Stimulated activated CD8-positive, alpha-beta memory T cell treated with anti-CD3 and anti-CD28 coated beads, Interleukin-4, amount 100 ng/mL, for 48 hours (primary cell): ENCODE results near the gene ICE1.
"Not testable (repeated sequence)": the region's sequence is repeated elsewhere in the genome, so short reads cannot be mapped to it uniquely, and the experiment has no call there.

Experiments used
- DNase-seq: peaks from one replicate; pipeline ENCODE4 v3.0.0-alpha.2; 2020

Gene ICE1, protein sequence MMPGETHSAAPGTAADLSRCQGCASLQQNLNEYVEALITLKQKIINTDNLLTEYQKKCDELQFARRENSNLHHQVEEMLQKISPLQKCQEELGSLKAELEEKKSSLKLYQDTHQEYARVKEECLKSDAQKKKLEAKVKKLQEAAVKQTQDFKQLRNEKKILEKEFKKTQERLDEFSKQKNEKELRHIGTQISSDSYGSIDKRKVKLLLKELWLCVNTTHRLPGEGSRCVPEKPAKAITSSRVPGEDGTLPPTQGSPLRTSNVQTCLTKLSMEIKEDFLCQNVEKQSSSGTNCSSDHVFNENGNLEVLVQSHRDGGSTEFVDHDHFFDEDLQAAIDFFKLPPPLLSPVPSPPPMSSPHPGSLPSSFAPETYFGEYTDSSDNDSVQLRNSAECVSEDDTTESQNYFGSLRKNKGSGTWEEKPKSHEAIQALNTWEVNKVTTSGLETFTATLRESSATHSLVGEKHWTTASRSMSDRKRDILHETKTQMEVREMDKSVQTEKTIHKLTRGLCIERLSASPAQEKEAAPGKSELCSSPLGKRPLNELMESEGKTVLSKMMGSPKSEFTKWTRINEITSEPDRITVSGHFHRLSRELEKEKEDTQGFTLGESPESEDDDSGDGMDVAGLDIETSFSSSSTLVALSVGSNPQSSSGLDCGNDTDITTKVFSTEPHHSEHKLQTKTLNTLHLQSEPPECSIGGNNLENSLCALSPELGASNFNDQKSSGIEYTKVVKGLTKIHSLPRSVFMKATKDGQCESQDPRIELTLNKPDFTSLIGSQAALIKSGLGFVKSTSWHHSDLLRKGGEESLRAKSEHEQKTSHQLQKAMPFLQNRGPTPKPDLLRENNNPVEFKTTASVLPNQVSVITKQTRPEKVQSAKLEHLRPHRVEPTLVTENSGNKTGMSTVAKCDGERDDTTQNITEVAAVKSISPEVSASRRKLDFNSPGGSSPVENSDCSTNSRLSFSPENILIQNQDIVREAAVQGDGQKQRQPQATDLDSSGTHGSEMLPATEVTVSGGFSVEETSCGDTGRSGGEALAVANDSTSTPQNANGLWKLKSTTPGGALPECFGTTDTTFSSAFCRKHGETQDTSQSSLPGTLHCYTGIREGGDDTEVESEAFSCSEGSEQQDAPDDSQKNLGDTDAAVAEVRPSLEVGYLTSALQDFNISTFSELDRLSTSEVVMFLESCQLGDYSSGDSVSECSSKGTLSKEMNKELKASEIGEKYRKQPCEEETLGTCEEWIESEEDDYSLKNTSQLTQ (N-terminal part only)

GRCh38 chr5:5421961-5422818, at the start of gene ICE1:
TSS of gene ICE1 (plus strand) at chr5:5422677. CDS start at chr5:5422916, 239 bp downstream.
- peak; percentile 93 for DNase-seq

- no peak for DNase-seq
Measured at GRCh38 chr5:5372930-5373329, 49.5 kb upstream of the ICE1 start.

GRCh38 chr5:5373351-5373989, 49.0 kb upstream of the ICE1 start:
- DNase-seq = no peak

- DNase-seq = no peak
Measured at GRCh38 chr5:5374009-5374715, 48.3 kb upstream of the ICE1 start.

DNA sequence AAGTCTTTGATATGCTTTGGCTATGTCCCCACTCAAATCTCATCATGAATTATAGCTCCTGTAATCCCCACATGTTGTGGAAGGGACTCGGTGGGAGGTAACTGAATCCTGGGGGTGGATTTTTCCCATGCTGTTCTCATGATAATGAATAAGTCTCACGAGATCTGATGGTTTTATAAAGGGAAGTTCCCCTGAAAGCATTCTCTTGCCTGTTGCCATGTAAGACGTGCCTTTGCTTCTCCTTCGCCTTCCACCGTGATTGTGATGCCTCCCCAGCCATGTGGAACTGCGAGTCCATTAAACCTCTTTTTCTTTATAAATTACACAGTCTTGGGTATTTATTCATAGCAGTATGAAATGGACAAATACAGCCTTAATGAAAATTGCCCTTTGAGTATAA, 44.7 kb upstream of the ICE1 start:
- DNase-seq = no peak

- DNase-seq = no peak
Measured at GRCh38 chr5:5378531-5378930, 43.9 kb upstream of the ICE1 start.

DNA sequence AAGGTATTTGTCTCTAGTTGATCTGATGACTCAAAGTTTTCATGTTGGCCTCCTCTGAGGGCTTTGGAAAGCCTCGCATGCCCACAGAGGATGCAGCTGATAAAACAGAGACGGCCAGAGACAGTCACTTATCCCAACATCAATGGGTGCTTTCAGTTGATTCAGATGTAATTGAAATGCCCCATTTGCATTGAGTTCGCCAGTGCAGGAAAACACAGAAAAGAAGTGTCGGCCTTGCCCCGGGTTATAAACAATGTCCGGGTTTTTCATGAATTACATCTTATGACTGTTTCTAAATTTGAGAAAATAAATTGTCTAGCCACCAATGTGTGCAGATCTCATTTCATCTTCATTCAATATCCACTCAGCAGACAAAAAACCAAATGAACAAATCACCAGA, 42.2 kb upstream of the ICE1 start:
- DNase-seq = no peak

GRCh38 chr5:5381310-5381913, 41.1 kb upstream of the ICE1 start:
- DNase-seq = no peak

GRCh38 chr5:5383461-5383860, 39.0 kb upstream of the ICE1 start:
- no peak for DNase-seq

DNA sequence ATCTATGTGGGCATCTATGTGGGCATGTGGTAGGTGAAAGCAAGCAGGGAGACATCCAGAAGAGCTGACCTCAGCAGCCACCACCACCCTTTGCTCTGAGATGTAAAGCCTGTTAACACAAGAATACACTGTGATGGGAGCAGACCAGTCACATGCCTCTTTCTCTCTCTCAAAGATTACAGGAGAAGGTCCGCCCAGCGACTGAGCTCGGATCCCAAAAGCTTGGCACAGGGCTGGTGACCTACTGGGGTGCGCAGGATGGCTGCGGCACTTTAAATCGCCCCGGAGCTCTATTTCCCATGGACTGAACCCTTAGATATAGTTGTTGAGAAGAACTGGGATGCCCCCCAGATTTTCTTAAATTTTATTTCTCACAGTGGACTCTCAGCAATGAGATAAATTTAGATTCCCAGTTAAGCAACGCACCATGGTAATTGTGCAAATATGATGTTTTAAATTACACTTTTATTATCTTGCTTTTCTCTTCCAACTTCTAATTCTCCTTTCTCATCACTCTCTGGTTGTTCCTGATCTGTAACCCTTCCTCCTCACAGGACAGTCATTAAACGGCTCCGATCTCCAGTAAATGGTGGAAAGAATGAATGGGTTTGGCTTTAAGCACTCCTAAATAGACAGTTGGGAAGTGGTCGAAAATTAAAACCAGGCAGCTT, 37.7 kb upstream of the ICE1 start:
- DNase-seq = no peak

DNA sequence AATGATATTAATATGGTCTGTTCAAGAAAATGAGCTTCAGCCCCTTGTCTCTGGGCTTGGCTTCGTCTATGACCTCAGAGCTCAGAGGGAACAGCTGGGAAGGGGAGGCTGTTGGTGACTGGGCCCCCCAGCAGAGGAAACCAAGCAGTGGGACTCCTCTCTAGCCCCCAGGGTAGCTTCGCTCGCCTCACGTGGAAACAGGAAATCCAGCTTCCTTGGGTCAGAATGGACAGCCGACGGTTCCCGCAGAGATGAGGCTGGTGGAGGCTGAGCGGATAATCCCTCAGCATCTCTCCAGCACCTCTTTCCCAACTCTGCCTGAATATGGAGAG, 37.2 kb upstream of the ICE1 start:
- DNase-seq = no peak

GRCh38 chr5:5386329-5386728, 36.1 kb upstream of the ICE1 start:
- no peak for DNase-seq

GRCh38 chr5:5387192-5387591, 35.3 kb upstream of the ICE1 start:
- DNase-seq = no peak

DNA sequence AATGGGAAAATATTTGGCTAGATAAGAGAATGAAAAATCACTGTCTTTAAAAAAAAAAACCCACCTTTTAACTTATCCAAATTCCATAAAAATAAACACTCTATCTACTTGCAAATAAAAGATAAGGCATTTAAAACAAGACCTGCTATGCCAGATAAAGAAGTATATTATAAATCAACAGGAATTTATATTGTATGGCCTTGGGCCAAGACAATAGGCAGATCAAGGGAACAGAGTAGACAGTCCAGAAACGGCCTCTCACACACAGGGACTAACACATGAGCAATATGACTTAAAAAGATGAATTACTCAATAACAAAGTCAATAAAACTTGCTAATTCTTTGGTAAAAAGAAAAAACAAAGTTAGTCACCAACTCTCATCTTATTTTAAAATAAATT, 34.7 kb upstream of the ICE1 start:
- no peak for DNase-seq

DNA sequence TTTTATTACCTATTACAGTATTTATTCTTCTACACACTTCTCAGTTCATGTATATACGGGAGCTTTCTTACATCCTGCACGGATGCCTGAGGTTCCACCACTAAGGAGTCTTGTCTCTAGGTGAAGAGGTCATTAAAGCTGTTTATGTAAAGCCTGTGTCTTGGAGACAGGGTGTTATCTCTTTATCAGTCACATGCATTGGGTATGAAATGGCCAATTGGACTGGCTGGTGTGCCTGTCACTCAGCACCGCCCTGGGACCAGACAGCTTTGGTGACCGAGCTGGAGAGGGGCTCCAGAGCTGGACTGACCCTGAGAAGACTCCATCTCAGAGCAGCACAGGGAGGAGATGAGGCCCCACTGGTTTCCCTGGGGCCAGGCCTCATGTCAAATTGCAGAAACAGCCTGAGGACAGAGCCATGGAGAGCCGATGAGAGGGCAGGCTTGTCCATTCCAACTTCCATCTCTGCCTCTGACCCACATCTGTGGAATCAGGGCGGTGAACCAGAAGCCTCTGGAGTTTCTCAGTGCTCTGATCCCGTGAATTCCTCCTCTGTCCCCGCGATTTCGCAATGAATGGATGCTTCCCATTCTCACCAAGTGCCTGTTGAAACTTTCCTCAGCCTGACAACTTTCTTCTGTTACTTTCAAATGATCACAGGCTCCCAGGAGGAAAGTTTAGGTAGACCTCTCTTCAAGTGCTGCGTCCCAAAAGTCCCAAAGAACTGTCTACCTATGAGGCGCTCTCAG, 32.2 kb upstream of the ICE1 start:
- DNase-seq = not testable (repeated sequence)

DNA sequence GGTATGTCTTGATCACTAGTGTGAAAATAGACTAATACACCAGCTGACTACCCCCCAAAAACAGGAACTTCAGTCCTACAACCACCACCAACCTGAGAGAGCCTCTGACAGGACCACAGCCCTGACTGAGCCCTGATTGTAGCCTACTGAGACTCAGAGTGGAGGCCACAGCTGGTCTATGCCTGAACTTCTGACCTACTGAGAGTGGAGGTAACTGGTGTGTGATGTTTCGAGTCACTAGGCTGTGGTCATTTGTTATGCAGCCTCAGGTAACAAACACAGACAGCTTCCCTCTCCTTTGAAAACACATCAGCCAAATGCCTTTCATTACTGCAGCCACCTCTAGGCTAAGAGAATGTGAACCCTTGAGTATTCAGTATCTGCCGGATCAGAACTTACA, 30.0 kb upstream of the ICE1 start:
- not testable (repeated sequence) for DNase-seq

GRCh38 chr5:5394384-5394986, 28.0 kb upstream of the ICE1 start:
- peak; percentile 31 for DNase-seq

GRCh38 chr5:5395093-5395492, 27.4 kb upstream of the ICE1 start:
- not testable (repeated sequence) for DNase-seq

- no peak for DNase-seq
Measured at GRCh38 chr5:5398071-5398470, 24.4 kb upstream of the ICE1 start.
